WI38 (cell line): ENCODE measurements around the gene NANS.
"Not testable (repeated sequence)": the region's sequence is repeated elsewhere in the genome, so short reads cannot be mapped to it uniquely, and the experiment has no call there.

Experiments used
- H3K4me3 ChIP-seq: 2 replicates; pipeline ENCODE4 v1.5.1; 2011; ENCODE audit warnings: low read depth, mild to moderate bottlenecking, control low read depth, low read length
- TF ChIP-seq, protein P1 (sequence below): IDR thresholded peaks from 2 replicates; pipeline ENCODE4 v1.5.1; 2012; ENCODE audit warnings: low read depth, mild to moderate bottlenecking, control low read depth, low read length

The NANS gene

GRCh38 chr9:98124637-98125426, 68.3 kb downstream of the NANS start:
- TF ChIP-seq, protein P1, sequence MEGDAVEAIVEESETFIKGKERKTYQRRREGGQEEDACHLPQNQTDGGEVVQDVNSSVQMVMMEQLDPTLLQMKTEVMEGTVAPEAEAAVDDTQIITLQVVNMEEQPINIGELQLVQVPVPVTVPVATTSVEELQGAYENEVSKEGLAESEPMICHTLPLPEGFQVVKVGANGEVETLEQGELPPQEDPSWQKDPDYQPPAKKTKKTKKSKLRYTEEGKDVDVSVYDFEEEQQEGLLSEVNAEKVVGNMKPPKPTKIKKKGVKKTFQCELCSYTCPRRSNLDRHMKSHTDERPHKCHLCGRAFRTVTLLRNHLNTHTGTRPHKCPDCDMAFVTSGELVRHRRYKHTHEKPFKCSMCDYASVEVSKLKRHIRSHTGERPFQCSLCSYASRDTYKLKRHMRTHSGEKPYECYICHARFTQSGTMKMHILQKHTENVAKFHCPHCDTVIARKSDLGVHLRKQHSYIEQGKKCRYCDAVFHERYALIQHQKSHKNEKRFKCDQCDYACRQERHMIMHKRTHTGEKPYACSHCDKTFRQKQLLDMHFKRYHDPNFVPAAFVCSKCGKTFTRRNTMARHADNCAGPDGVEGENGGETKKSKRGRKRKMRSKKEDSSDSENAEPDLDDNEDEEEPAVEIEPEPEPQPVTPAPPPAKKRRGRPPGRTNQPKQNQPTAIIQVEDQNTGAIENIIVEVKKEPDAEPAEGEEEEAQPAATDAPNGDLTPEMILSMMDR: no peak
- no peak overlapping the region for H3K4me3 ChIP-seq

GRCh38 chr9:98127226-98127625, 70.7 kb downstream of the NANS start:
- H3K4me3 ChIP-seq: no peak overlapping the region
- TF ChIP-seq, protein P1: no peak

DNA sequence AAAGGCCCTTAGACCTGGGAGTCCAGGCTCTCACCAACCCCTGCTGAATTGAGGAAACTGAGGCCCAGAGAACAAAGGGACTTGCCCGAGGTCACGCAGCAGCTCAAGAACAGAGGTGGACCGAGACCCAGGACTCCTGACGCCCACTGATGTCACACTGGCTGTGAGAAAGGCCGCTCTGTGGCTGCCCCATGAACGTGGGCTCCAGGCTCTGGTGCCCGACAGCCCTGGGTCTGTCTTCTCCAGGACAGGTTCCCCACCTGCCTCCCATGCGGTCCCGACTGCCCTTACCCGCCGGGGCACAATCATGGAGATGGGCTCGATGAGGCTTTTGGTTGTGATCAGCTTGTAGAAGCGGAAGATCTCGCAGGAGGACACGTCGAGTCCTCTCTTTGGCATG, 71.8 kb downstream of the NANS start:
- TF ChIP-seq, protein P1: no peak
- no peak overlapping the region for H3K4me3 ChIP-seq

- no peak overlapping the region for H3K4me3 ChIP-seq
- TF ChIP-seq, protein P1: no peak
Observed at GRCh38 chr9:98129451-98129881, 72.9 kb downstream of the NANS start.

- not testable (repeated sequence) for H3K4me3 ChIP-seq
Observed at GRCh38 chr9:98130060-98130459, 73.5 kb downstream of the NANS start.

GRCh38 chr9:98130576-98131228, 74.2 kb downstream of the NANS start:
- H3K4me3 ChIP-seq: no peak overlapping the region
- TF ChIP-seq, protein P1: no peak

GRCh38 chr9:98132158-98132557, 75.6 kb downstream of the NANS start:
- H3K4me3 ChIP-seq: no peak overlapping the region
- TF ChIP-seq, protein P1: no peak
